Measurements from ENCODE around the gene SMLR1. TPM values are rescaled to one million over a fixed set of nuclear protein-coding genes. Genes with fewer than 3 reads are reported as not detected.

The SMLR1 gene
- total RNA-seq, 1 donor from 2014 or later: not detected

DNA sequence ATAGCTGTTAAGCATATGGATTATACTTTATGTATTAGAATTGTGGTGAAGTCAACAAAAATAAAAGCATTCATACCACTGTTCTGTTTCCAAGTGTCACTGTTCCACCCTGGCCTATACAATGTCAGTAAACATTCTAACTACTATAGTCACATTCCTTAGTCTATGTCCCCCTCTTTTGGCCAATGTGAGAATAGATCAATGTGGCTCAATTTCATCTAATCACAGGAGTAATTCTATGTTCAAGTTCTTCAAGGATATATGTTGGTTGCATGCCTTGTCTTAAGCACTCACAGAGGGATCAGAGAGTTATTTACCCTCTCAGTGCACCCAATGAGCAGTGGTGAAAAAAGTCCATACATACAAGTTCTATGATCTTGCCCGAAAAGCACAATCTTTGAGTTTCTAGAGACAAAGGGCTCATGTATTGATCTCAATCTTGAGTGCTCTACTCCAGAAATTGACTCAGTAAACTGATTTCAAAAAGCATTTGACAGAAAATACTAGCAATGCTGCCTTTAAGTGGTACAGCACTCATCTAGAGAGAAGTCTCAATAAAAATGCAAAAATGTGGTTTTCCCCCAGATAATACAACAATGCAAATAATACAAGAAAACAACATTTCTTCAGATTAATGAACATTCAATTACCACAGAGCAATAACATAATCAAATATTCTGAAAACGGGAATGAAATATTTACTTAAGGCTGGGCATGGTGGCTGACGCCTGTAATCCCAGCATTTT is 16.5 kb downstream of the SMLR1 start:
- TF ChIP-seq CTCF (IDR thresholded peaks at IDR 0.05; ENCODE audit: insufficient read depth, low read length, poor library complexity, severe bottlenecking): peak; percentile 40
- Histone ChIP-seq H3K4me3 (ENCODE audit: low read depth, low read length) (no peak overlapping the region), H3K36me3 (ENCODE audit: control insufficient read depth, insufficient read depth, low read length) (no peaks in the 10 kb centered on the region), H3K27me3 (ENCODE audit: control insufficient read depth, insufficient read depth, low read length) (no peaks in the 10 kb centered on the region)
- DNase-seq (ENCODE audit: low read depth): no peak

- H3K27me3 ChIP-seq (ENCODE audit: control insufficient read depth, insufficient read depth, low read length): no peaks in the 10 kb centered on the region
These were observed 19.3 kb downstream of the SMLR1 start for GRCh38 chr6:130846501-130846900.

DNA sequence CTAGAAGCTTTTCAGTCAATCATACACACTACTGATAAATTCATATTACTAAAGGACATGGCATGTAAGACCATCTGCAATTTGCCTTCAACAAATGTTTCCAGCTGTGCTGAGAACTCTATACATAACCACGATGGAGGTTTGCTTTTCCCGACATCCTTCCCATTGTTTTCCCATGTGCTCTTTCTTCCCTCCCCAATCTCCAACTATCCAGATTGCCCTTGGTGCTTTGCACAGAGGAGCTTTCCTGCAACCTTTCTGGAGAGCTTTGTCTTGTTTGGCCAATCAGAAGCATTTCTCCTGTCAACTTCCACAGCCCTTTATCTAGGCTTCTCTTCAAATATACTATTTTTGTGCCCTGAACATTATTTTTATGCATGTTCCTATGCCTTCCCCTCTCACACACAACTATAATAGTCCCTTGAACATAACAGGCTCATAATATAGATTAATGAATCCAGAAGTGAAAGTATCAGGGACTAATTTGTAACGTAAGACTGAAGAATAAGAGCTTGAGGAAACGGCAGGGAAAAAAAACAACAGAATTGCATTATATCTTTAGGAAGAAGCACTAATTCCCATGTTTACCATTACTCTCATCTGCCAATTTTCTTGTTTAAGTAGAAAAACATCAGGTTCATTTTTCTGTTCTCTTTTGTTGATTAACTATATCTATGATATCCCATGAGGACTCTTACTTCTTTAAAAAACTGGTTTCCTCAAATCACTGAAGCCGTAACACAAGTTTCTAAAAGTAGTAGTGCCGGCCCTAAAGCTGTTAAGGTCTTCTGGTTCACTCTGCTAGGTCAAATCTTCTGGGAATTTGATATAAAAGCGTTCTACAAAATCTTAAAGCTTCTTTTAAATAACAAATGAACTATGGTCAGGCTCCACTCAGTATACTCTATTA is 20.1 kb downstream of the SMLR1 start:
- H3K36me3 ChIP-seq (ENCODE audit: control insufficient read depth, insufficient read depth, low read length): no peaks in the 10 kb centered on the region
- no peak for TF ChIP-seq CTCF (IDR thresholded peaks at IDR 0.05; ENCODE audit: insufficient read depth, low read length, poor library complexity, severe bottlenecking)
- H3K4me3 ChIP-seq (ENCODE audit: low read depth, low read length): no peak overlapping the region
- no peak for DNase-seq (ENCODE audit: low read depth)
- H3K27me3 ChIP-seq (ENCODE audit: control insufficient read depth, insufficient read depth, low read length): no peaks in the 10 kb centered on the region

More at GRCh38 chr6:130846501-130846900, 19.3 kb downstream of the SMLR1 start:
- Histone ChIP-seq H3K4me3 (ENCODE audit: low read depth, low read length) (no peak overlapping the region), H3K36me3 (ENCODE audit: control insufficient read depth, insufficient read depth, low read length) (no peaks in the 10 kb centered on the region)
- DNase-seq (ENCODE audit: low read depth): no peak
- no peak for TF ChIP-seq CTCF (IDR thresholded peaks at IDR 0.05; ENCODE audit: insufficient read depth, low read length, poor library complexity, severe bottlenecking)

DNA sequence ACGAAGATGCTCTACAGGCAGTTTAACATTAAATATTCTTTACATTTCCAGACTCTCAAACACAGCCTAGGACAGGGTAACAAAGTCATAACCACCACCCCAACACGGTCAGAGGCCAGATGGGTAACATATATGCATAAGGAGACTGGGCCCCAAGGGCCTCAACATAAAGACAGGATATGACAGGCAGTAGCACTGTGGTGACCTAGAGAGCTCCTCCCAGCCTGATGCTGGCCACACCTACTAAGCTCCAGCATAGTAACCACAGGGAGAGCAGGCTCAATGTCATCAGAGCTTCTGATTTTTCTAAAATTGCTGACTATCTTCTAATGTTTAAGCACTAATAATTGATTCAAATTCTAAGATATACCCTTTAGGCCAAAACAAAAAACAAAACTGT is 21.7 kb downstream of the SMLR1 start:
- H3K4me3 ChIP-seq (ENCODE audit: low read depth, low read length): no peak overlapping the region
- no peak for TF ChIP-seq CTCF (IDR thresholded peaks at IDR 0.05; ENCODE audit: insufficient read depth, low read length, poor library complexity, severe bottlenecking)
- DNase-seq (ENCODE audit: low read depth): no peak

DNA sequence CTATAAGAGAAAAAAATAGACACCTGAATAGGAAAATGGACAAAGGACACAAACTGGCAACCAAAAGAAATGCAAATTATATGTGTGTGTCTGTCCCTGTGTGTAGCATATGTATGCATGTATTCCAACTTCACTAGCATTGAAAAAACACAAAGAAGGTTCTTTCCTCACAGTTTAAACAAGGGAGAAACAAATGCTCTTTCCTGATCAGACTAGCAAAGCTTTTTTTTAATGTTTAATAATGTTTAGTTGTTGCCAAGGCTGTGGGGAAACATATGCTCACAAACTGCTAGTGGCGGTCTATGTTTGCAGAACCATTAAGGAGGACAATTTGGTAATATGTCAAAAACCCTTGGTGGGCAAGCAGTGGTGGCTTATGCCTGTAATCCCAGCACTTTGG is 22.4 kb downstream of the SMLR1 start:
- H3K4me3 ChIP-seq (ENCODE audit: low read depth, low read length): no peak overlapping the region
- no peak for TF ChIP-seq CTCF (IDR thresholded peaks at IDR 0.05; ENCODE audit: insufficient read depth, low read length, poor library complexity, severe bottlenecking)

More for the DNA sequence above, 21.7 kb downstream of the SMLR1 start:
- no peaks in the 10 kb centered on the region for H3K27me3 ChIP-seq (ENCODE audit: control insufficient read depth, insufficient read depth, low read length)
- H3K36me3 ChIP-seq (ENCODE audit: control insufficient read depth, insufficient read depth, low read length): no peaks in the 10 kb centered on the region

More for the DNA sequence above, 22.4 kb downstream of the SMLR1 start:
- Histone ChIP-seq H3K36me3 (ENCODE audit: control insufficient read depth, insufficient read depth, low read length) (no peaks in the 10 kb centered on the region), H3K27me3 (ENCODE audit: control insufficient read depth, insufficient read depth, low read length) (no peaks in the 10 kb centered on the region)
- DNase-seq (ENCODE audit: low read depth): no peak

Data from kidney epithelial cell (primary cell).